ENCODE data around the gene ALAS2.
"Not testable (repeated sequence)": the region's sequence is repeated elsewhere in the genome, so short reads cannot be mapped to it uniquely, and the experiment has no call there.

Gene ALAS2

DNA sequence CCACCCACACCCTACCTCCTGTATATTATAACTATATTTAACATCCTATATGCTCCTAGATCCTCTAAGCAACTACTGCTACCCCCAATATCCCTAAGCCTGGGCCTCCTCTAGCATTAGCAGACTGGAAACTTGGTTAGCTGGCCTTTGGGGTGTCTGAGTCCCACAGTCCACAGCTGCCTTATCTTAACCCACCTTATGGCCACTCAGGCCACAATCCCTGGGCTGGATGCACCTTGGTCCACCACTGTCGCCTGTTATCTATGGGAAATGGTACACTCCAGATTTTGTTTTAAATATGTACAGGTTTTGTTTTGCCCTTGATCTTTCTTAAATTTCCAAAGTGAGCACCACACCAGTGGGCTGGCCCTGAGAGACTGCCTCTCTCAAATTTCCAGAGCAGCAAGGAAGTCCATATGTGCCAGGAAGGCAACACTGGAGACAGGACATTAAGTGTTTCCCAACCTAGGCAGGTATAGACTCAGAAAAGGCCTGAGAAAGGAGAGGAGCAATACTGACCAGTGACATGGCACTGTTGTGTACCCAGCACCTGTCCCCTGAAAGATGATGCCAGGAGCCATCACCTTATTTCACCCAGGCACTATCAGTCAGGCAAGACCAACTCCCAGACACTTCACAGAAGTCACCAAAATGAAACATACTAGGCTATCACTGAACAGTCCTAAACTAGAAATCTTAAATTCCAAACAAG lies 37.7 kb downstream of the ALAS2 start:
- TF ChIP-seq, protein P1, sequence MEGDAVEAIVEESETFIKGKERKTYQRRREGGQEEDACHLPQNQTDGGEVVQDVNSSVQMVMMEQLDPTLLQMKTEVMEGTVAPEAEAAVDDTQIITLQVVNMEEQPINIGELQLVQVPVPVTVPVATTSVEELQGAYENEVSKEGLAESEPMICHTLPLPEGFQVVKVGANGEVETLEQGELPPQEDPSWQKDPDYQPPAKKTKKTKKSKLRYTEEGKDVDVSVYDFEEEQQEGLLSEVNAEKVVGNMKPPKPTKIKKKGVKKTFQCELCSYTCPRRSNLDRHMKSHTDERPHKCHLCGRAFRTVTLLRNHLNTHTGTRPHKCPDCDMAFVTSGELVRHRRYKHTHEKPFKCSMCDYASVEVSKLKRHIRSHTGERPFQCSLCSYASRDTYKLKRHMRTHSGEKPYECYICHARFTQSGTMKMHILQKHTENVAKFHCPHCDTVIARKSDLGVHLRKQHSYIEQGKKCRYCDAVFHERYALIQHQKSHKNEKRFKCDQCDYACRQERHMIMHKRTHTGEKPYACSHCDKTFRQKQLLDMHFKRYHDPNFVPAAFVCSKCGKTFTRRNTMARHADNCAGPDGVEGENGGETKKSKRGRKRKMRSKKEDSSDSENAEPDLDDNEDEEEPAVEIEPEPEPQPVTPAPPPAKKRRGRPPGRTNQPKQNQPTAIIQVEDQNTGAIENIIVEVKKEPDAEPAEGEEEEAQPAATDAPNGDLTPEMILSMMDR (IDR thresholded peaks at IDR 0.05; ENCODE audit: low read depth, low read length, missing control alignments) = no peak
- no peak overlapping the region for H3K4me3 ChIP-seq (ENCODE audit: low read depth, low read length)
- DNase-seq (ENCODE audit: low read depth) = no peak
- in situ Hi-C loops (cut with HindIII; ENCODE audit: low sequenced_read_pairs) = no loop called here

DNA sequence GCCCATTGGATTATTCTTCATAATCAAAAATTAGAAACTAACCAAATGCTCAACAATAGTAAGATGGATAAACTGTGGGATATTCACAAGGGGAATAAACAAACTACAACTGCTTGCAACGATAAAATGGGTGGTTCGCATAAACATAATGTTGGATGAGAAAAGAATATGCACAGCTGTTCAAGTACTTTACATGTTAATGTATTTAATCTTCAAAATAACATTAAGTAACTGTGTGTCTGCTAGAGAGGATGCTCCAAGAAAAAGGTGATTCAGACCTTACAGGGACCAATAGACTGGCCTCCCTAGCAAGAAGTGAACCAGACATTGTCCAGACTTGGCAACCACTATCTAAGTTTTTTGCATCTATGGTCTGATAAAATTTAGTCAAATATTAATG lies 39.1 kb downstream of the ALAS2 start:
- no peak overlapping the region for H3K4me3 ChIP-seq (ENCODE audit: low read depth, low read length)
- no peak for DNase-seq (ENCODE audit: low read depth)
- in situ Hi-C loops (cut with HindIII; ENCODE audit: low sequenced_read_pairs) = no loop called here
- TF ChIP-seq, protein P1 (IDR thresholded peaks at IDR 0.05; ENCODE audit: low read depth, low read length, missing control alignments) = no peak

DNA sequence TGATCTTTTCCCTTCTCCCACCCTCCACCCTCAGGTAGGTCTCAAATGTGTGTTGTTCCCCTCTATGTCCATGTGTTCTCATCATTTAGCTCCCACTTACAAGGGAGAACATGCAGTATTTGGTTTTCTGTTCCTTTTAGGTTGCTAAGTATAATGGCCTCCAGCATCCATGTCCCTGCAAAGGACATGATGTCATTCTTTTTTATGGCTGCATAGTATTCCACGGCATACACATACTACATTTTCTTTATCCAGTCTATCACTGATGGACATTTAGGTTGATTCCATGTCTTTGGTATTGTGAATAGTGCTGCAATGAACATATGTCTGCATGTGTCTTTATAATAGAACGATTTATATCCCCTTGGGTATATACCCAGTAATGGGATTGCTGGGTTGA lies 47.5 kb downstream of the ALAS2 start:
- H3K4me3 ChIP-seq (ENCODE audit: low read depth, low read length); in situ Hi-C loops (cut with HindIII; ENCODE audit: low sequenced_read_pairs); DNase-seq (ENCODE audit: low read depth): not testable (repeated sequence)

DNA sequence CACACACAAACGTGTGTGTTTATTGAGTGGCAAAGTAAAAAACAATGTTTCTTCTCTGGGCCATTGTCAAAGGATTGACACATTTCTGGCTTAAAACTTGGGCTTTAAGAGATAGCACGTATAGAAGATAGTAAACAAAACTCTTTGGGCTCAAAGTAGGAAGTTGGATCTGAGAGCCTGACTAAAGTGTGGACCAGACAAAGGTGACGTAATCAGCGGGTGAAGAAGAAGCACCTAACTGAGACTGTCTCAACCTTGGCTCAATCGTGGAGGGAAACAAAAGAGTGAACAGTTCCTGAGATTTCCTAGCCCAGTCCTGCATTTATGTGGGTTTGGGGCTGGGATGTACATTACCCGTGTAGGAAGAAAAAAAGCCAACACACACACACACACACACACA lies 50.4 kb downstream of the ALAS2 start:
- no peak overlapping the region for H3K4me3 ChIP-seq (ENCODE audit: low read depth, low read length)
- in situ Hi-C loops (cut with HindIII; ENCODE audit: low sequenced_read_pairs) = no loop called here
- TF ChIP-seq, protein P1 (IDR thresholded peaks at IDR 0.05; ENCODE audit: low read depth, low read length, missing control alignments) = no peak
- DNase-seq (ENCODE audit: low read depth) = no peak

DNA sequence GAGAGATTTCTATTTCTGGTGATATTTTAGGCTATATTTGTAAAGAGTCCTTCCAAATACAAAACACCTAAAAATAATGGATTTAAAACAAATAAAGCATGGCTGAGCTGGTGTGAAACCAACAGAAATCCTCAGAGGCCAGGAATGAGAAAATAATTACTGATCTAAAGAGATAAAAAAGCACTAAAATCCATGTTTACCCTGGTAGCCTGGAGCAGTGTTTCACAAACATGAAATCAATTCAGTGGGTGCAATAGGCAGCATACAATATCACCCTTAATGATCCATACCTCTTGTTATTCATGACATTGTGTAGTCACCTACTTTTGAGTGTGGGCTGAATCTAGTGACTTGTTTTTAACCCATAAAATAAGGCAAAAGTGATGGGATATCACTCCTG lies 51.3 kb downstream of the ALAS2 start:
- no peak for DNase-seq (ENCODE audit: low read depth)
- H3K4me3 ChIP-seq (ENCODE audit: low read depth, low read length) = no peak overlapping the region
- TF ChIP-seq, protein P1 (IDR thresholded peaks at IDR 0.05; ENCODE audit: low read depth, low read length, missing control alignments) = no peak
- in situ Hi-C loops (cut with HindIII; ENCODE audit: low sequenced_read_pairs) = no loop called here

DNA sequence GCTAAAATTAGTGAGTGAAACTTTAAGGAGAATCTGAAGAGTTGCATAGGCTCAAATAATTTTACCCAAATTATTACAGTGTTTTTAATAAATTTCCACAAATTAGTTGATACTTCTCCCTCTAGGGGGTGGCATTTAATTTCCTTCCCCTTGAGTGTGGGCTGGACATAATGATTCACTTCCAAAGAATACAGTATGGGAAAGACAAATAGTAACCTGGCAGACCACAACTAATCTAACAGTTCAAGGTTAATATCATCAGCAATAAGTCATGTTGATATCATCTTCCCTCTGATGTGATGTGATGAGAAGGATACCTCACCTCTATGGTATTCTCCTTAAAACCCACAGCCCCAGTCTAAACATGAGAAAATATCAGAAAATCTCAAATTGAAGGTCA lies 52.3 kb downstream of the ALAS2 start:
- in situ Hi-C loops (cut with HindIII; ENCODE audit: low sequenced_read_pairs) = no loop called here
- TF ChIP-seq, protein P1 (IDR thresholded peaks at IDR 0.05; ENCODE audit: low read depth, low read length, missing control alignments) = no peak
- DNase-seq (ENCODE audit: low read depth) = no peak
- H3K4me3 ChIP-seq (ENCODE audit: low read depth, low read length) = no peak overlapping the region

DNA sequence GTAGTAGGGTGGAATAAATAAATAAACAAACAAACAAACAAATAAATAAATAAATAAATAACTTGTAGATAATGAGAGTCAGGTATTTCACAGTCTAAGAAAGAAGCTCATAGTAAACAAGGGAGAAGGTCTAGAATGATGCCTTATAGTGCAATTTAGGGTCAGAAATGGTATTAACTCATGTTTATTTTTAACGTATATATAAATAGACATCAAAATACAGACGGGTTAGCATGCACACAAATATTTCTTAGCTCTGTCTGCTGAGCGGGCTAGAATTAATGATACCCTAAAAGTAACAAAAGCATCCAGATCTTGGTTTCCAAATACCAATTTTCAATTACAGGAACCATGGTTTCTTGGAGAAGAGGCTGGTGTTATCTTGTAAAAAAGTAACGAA lies 53.4 kb downstream of the ALAS2 start:
- TF ChIP-seq, protein P1 (IDR thresholded peaks at IDR 0.05; ENCODE audit: low read depth, low read length, missing control alignments) = no peak
- H3K4me3 ChIP-seq (ENCODE audit: low read depth, low read length) = no peak overlapping the region
- DNase-seq (ENCODE audit: low read depth) = no peak
- in situ Hi-C loops (cut with HindIII; ENCODE audit: low sequenced_read_pairs) = no loop called here
